DND-41 (cell line): ENCODE results near the gene DALRD3.

Experiments
- EZH2 ChIP-seq: IDR thresholded peaks from 3 replicates; pipeline ENCODE4 v1.6.1; 2012; ENCODE audit warnings: borderline replicate concordance, low read depth, mild to moderate bottlenecking, moderate library complexity, low read length, inconsistent platforms; ENCODE audit not compliant: severe bottlenecking
- TF ChIP-seq, protein P1 (sequence below): IDR thresholded peaks from 2 replicates; pipeline ENCODE4 v1.5.1; 2012; ENCODE audit warnings: borderline replicate concordance, low read length, moderate library complexity, mild to moderate bottlenecking; ENCODE audit not compliant: poor library complexity, severe bottlenecking; ENCODE audit errors: extremely low read depth

DNA sequence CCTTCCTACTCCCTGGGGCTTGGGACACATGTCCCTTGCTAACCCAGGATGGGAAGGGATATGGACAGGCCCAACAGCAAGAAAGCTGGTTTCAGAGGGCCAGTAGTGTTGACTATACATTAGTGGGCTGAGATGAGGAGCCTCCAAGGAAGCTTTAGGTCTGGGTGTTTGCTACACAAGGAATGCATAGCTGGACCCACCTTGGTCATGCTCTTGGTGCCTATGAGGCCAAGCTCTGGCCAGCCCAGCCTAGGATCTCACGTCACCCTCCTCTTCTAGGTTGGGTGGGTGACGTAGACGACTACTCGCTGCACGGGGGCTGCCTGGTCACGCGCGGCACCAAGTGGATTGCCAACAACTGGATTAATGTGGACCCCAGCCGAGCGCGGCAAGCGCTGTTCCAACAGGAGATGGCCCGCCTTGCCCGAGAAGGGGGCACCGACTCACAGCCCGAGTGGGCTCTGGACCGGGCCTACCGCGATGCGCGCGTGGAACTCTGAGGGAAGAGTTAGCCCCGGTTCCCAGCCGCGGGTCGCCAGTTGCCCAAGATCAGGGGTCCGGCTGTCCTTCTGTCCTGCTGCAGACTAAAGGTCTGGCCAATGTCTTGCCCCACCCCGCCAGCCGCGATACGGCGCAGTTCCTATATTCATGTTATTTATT lies 11.8 kb downstream of the DALRD3 start:
- TF ChIP-seq, protein P1, sequence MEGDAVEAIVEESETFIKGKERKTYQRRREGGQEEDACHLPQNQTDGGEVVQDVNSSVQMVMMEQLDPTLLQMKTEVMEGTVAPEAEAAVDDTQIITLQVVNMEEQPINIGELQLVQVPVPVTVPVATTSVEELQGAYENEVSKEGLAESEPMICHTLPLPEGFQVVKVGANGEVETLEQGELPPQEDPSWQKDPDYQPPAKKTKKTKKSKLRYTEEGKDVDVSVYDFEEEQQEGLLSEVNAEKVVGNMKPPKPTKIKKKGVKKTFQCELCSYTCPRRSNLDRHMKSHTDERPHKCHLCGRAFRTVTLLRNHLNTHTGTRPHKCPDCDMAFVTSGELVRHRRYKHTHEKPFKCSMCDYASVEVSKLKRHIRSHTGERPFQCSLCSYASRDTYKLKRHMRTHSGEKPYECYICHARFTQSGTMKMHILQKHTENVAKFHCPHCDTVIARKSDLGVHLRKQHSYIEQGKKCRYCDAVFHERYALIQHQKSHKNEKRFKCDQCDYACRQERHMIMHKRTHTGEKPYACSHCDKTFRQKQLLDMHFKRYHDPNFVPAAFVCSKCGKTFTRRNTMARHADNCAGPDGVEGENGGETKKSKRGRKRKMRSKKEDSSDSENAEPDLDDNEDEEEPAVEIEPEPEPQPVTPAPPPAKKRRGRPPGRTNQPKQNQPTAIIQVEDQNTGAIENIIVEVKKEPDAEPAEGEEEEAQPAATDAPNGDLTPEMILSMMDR: no peak
- TF ChIP-seq EZH2: no peak
